Lower lobe of right lung (tissue), 2 donors: Measurements from ENCODE around the gene RAB3GAP1. TPM values are rescaled to one million over a fixed set of nuclear protein-coding genes. Genes with fewer than 3 reads are reported as not detected.
A peak's percentile ranks its signal among the peaks of the same experiment; 100 is the strongest.

ENCODE experiments used
- ATAC-seq, 2 donors: fragments of 200-7000 bp; cut with Tn5 transposase; one replicate each; pipeline ENCODE4 v1.9.1; 2020 to 2022; ENCODE audit warnings: mild to moderate bottlenecking in 2 of 2, moderate library complexity in 2 of 2
- DNase-seq: peaks from one replicate; pipeline ENCODE4 v3.0.0-alpha.2; 2020
- H3K27ac ChIP-seq: fragments of 200-600 bp; one replicate; pipeline ENCODE4 v1.8.0; 2022
- H3K27me3 ChIP-seq: fragments of 200-600 bp; one replicate; pipeline ENCODE4 v1.8.0; 2022; ENCODE audit warnings: low read depth
- H3K36me3 ChIP-seq: fragments of 200-600 bp; one replicate; pipeline ENCODE4 v1.8.0; 2022; ENCODE audit warnings: mild to moderate bottlenecking
- H3K4me1 ChIP-seq: fragments of 200-600 bp; one replicate; pipeline ENCODE4 v1.8.0; 2022
- H3K4me3 ChIP-seq: fragments of 200-600 bp; one replicate; pipeline ENCODE4 v1.8.0; 2022; ENCODE audit warnings: mild to moderate bottlenecking
- H3K9me3 ChIP-seq: fragments of 200-600 bp; one replicate; pipeline ENCODE4 v1.8.0; 2022
- CTCF ChIP-seq: fragments of 200-600 bp; IDR thresholded peaks from one replicate; pipeline ENCODE4 v1.8.0; 2022; ENCODE audit warnings: antibody characterized with exemption, mild to moderate bottlenecking
- intact Hi-C: fragments of 100-400 bp; cut with DNase I; formaldehyde crosslinking; loops from one replicate; pipeline ENCODE4 v1.11.0; 2022
- long read RNA-seq: library from polyadenylated mRNA; unstranded; transcript quantifications from one replicate; pipeline ENCODE4 v2.0.0, GENCODE V29; 2021
- total RNA-seq: library from RNA; stranded (reverse); fragmentation: NEBNext Ultra II Directional; extraction: Animal tissue kit (Norgen Biotek cat#: 25700); gene quantifications from one replicate; pipeline ENCODE4 v1.2.1, GENCODE V29; 2021
- donor health status: DM: no; HTN: yes; CAD: no; lungs with severe emphysema.

The RAB3GAP1 gene
- total RNA-seq, result 43.5 TPM
- long read RNA-seq, full-length matches to known transcripts, result 15 of 41 reads
- long read RNA-seq, partial matches to known transcripts, result 8 of 41 reads
- long read RNA-seq, other reads (novel, unspliced or antisense), result 18 of 41 reads

GRCh38 chr2:135052042-135052876 is at the start of gene RAB3GAP1:
TSS of gene RAB3GAP1 (plus strand) at chr2:135052292. CDS start at chr2:135052308, 16 bp downstream.
- TF ChIP-seq CTCF, result no peak
- intact Hi-C loops, result no loop called here
- DNase-seq, result peak; percentile 87
- Histone ChIP-seq H3K27ac (peak within 1 kb of the TSS; percentile 96), H3K27me3 (peaks cover 4% of the 10 kb centered on the region), H3K9me3 (no peaks in the 10 kb centered on the region), H3K4me3 (peak within 1 kb of the TSS; percentile 93), H3K36me3 (no peaks in the 10 kb centered on the region), H3K4me1 (peaks cover 18% of the 10 kb centered on the region)
- peak; percentile 94 to 98 for ATAC-seq

- ATAC-seq (no peak), DNase-seq (no peak)
- no peak overlapping the region for H3K27ac ChIP-seq
- peaks cover 5% of the 10 kb centered on the region for H3K4me1 ChIP-seq
- intact Hi-C loops, result loop anchor here (10.0 kb wide), 1 partner anchor 702 kb away; no protein-coding TSS in a partner anchor
- TF ChIP-seq CTCF, result no peak
- H3K36me3 ChIP-seq, result no peaks in the 10 kb centered on the region
- peaks cover 6% of the 10 kb centered on the region for H3K27me3 ChIP-seq
- H3K9me3 ChIP-seq, result no peaks in the 10 kb centered on the region
- H3K4me3 ChIP-seq, result no peak overlapping the region
Observed at GRCh38 chr2:135002836-135003235, 49.3 kb upstream of the RAB3GAP1 start.

- Histone ChIP-seq H3K36me3 (no peaks in the 10 kb centered on the region), H3K27me3 (peaks cover 6% of the 10 kb centered on the region), H3K9me3 (no peaks in the 10 kb centered on the region), H3K27ac (no peak overlapping the region), H3K4me1 (peaks cover 5% of the 10 kb centered on the region), H3K4me3 (no peak overlapping the region)
- peak; percentile 95 to 97 for ATAC-seq
- intact Hi-C loops, result loop anchor here (10.0 kb wide), 1 partner anchor 701 kb away; no protein-coding TSS in a partner anchor
- peak; percentile 92 for TF ChIP-seq CTCF
- DNase-seq, result peak; percentile 73
Observed at GRCh38 chr2:135004005-135004746, 47.9 kb upstream of the RAB3GAP1 start.

GRCh38 chr2:135005753-135006152 is 46.3 kb upstream of the RAB3GAP1 start:
- Histone ChIP-seq H3K4me1 (peaks cover 5% of the 10 kb centered on the region), H3K9me3 (no peaks in the 10 kb centered on the region), H3K36me3 (no peaks in the 10 kb centered on the region), H3K27me3 (peaks cover 12% of the 10 kb centered on the region), H3K4me3 (no peak overlapping the region), H3K27ac (no peak overlapping the region)
- no peak for DNase-seq
- TF ChIP-seq CTCF, result no peak
- intact Hi-C loops, result loop anchor here (10.0 kb wide), 1 partner anchor 699 kb away; no protein-coding TSS in a partner anchor
- no peak for ATAC-seq

GRCh38 chr2:135009339-135009738 is 42.8 kb upstream of the RAB3GAP1 start:
- ATAC-seq (no peak), DNase-seq (no peak)
- H3K27ac ChIP-seq, result no peak overlapping the region

More at GRCh38 chr2:135009339-135009738, 42.8 kb upstream of the RAB3GAP1 start:
- TF ChIP-seq CTCF, result no peak
- Histone ChIP-seq H3K36me3 (no peaks in the 10 kb centered on the region), H3K4me3 (no peak overlapping the region), H3K9me3 (no peaks in the 10 kb centered on the region), H3K4me1 (peaks cover 4% of the 10 kb centered on the region), H3K27me3 (peaks cover 12% of the 10 kb centered on the region)
- intact Hi-C loops, result loop anchor here (10.0 kb wide), 1 partner anchor 695 kb away; no protein-coding TSS in a partner anchor
